BJ (cell line): ENCODE measurements around the gene OR6Q1. TPM values are rescaled to one million over a fixed set of nuclear protein-coding genes. Genes with fewer than 3 reads are reported as not detected.

Experiments
- CTCF ChIA-PET: fragments of 350-600 bp; formaldehyde crosslinking; extraction: SDS; loops from one replicate; lab custom pipeline; 2021; ENCODE audit warnings: antibody characterized with exemption, inconsistent platforms; lab: Yijun Ruan, JAX
- POLR2A ChIA-PET: fragments of 300-600 bp; sonication (Branson Sonifier 250); formaldehyde crosslinking; extraction: SDS; loops from one replicate; lab custom pipeline; 2021; ENCODE audit warnings: antibody characterized with exemption; lab: Charles Lee
- DNase-seq: peaks from one replicate; pipeline ENCODE4 v3.0.0-alpha.2; 2011; ENCODE audit warnings: low read depth
- H3K27me3 ChIP-seq: 2 replicates; pipeline ENCODE4 v1.6.0; 2011; ENCODE audit warnings: low read length; ENCODE audit not compliant: control insufficient read depth, insufficient read depth
- H3K36me3 ChIP-seq: 2 replicates; pipeline ENCODE4 v1.5.1; 2011; ENCODE audit warnings: low read length; ENCODE audit not compliant: control insufficient read depth, insufficient read depth
- H3K4me3 ChIP-seq: 2 replicates; pipeline ENCODE4 v1.5.1; 2011; ENCODE audit warnings: low read depth, mild to moderate bottlenecking, control low read depth, low read length
- polyA plus RNA-seq: library from polyadenylated mRNA; depleted of rRNA; stranded (reverse); fragments of >200 nt; gene quantifications from 2 replicates; pipeline ENCODE4 v1.2.3, GENCODE V29; 2011
- TF ChIP-seq, protein P1 (sequence below): IDR thresholded peaks from 2 replicates; pipeline ENCODE4 v1.5.1; 2011; ENCODE audit warnings: low read depth, mild to moderate bottlenecking, control low read depth, inconsistent platforms, low read length, moderate library complexity; ENCODE audit not compliant: insufficient read depth

The OR6Q1 gene
- polyA plus RNA-seq, 1 experiment: not detected

DNA sequence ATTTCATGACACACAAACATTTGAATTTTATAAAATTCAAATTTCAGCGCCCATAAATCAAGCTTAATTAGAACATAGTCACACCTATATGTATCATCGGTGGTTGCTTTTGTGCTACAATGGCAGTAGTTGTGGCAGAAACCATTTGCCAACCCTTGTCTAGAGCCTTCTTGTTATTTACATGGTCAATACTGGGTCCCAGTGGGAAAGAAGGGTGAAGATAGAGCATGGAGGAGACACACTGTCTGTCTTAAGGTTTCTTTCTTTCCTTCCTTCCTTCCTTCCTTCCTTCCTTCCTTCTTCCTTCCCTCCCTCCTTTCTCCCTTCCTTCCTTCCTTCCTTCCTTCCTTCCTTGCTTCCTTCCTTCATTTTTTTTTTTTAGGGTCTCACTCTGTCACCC lies 3.7 kb downstream of the OR6Q1 start:
- ChIA-PET POLR2A (interaction anchor here (0.5 kb wide), 1 partner anchor 24 kb away, joined by 3 read pairs; no protein-coding TSS in a partner anchor), CTCF (no interaction called here)
- TF ChIP-seq, protein P1, sequence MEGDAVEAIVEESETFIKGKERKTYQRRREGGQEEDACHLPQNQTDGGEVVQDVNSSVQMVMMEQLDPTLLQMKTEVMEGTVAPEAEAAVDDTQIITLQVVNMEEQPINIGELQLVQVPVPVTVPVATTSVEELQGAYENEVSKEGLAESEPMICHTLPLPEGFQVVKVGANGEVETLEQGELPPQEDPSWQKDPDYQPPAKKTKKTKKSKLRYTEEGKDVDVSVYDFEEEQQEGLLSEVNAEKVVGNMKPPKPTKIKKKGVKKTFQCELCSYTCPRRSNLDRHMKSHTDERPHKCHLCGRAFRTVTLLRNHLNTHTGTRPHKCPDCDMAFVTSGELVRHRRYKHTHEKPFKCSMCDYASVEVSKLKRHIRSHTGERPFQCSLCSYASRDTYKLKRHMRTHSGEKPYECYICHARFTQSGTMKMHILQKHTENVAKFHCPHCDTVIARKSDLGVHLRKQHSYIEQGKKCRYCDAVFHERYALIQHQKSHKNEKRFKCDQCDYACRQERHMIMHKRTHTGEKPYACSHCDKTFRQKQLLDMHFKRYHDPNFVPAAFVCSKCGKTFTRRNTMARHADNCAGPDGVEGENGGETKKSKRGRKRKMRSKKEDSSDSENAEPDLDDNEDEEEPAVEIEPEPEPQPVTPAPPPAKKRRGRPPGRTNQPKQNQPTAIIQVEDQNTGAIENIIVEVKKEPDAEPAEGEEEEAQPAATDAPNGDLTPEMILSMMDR: no peak
- Histone ChIP-seq H3K27me3 (no peaks in the 10 kb centered on the region), H3K36me3 (no peaks in the 10 kb centered on the region), H3K4me3 (no peak overlapping the region)
- no peak for DNase-seq

DNA sequence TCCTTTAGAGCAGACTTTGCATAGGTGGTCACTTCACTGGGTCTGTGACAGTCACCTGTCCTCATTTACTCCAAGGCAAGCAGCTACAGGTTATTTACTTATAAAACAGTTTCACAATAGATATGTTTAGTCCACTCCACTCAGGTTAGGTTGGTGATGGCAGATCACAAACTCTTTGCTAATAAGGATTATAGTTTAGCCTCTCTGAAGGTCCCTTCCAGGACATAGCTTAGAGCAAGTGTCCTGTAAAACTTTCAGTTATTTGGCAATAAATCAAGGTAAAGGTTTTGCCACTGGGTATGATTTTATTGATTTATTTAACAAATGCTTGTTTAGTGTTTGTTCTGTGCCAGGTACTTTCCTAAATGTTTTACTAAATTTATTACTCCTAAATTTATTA lies 8.8 kb downstream of the OR6Q1 start:
- TF ChIP-seq, protein P1: no peak
- CTCF ChIA-PET: no interaction called here
- DNase-seq: no peak
- POLR2A ChIA-PET: no interaction called here
- Histone ChIP-seq H3K4me3 (no peak overlapping the region), H3K36me3 (no peaks in the 10 kb centered on the region), H3K27me3 (no peaks in the 10 kb centered on the region)

- TF ChIP-seq, protein P1: no peak
- H3K27me3 ChIP-seq: no peaks in the 10 kb centered on the region
- ChIA-PET POLR2A (no interaction called here), CTCF (no interaction called here)
- H3K4me3 ChIP-seq: no peak overlapping the region
- no peak for DNase-seq
- no peaks in the 10 kb centered on the region for H3K36me3 ChIP-seq
Measured at GRCh38 chr11:58043379-58043778, 12.6 kb downstream of the OR6Q1 start.

DNA sequence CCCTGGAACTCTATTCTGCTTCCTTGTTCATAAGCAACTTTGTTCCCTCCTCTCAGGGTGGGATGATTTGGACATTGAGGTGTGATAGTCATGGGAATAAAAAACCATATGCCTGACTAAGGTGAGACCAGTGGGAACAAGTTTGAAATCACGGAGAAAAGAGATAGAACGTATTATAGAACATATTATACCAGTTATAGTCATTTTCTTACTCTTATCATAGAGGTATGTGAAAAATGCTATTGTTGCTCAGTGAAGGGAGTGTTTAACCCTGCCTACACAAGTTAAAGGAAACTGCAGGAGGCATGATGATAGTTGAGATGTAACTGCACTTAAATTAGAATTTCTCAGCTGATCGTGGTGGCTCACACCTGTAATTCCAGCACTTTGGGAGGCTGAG lies 15.5 kb downstream of the OR6Q1 start:
- CTCF ChIA-PET: interaction anchor here (1.1 to 1.3 kb wide), 2 partner anchors 10 to 14 kb away, joined by 3 read pairs; no protein-coding TSS in a partner anchor

DNA sequence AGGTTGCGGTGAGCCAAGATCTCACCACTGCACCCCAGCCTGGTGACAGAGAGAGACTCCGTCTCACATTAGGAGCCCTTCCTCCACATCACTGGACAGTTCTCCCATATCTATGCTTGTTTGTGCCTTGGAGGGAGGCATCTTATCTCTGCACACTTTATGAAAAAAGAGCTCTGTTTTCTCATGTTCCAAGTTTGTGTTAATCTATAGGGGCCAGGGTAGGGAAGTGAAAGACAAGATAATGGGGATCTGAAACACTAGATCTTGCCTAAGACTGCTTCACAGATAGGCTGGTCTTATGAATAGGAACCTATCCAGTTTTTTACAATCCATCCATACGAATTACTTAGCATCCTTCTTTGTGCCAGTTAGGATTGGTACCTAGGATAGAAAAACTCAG lies 17.1 kb downstream of the OR6Q1 start:
- TF ChIP-seq, protein P1: no peak
- H3K4me3 ChIP-seq: no peak overlapping the region
- no peaks in the 10 kb centered on the region for H3K36me3 ChIP-seq
- POLR2A ChIA-PET: no interaction called here
- H3K27me3 ChIP-seq: no peaks in the 10 kb centered on the region
- CTCF ChIA-PET: no interaction called here
- DNase-seq: no peak

More for the DNA sequence above, 15.5 kb downstream of the OR6Q1 start:
- TF ChIP-seq, protein P1: no peak
- Histone ChIP-seq H3K27me3 (no peaks in the 10 kb centered on the region), H3K36me3 (no peaks in the 10 kb centered on the region), H3K4me3 (no peak overlapping the region)
- POLR2A ChIA-PET: no interaction called here
- no peak for DNase-seq
